HepG2 (cell line): ENCODE results near the gene SYNE2. TPM values are rescaled to one million over a fixed set of nuclear protein-coding genes. Genes with fewer than 3 reads are reported as not detected.

ENCODE experiments used
- ATAC-seq: fragments of 200-7000 bp; cut with Tn5 transposase; 3 replicates; pipeline ENCODE4 v1.9.1; 2020; ENCODE audit warnings: mild to moderate bottlenecking, moderate library complexity
- BruUV-seq: library from RNA; stranded (reverse); fragments of 400-500 nt; replicated peaks from 2 replicates; lab custom pipeline; 2021; lab: Mats Ljungman, UMichigan
- CTCF ChIA-PET: fragments of 300-600 bp; formaldehyde crosslinking; extraction: SDS; loops from one replicate; lab custom pipeline; 2021; ENCODE audit warnings: low total read pairs, inconsistent platforms, low intra/inter-chr PET ratio; lab: Yijun Ruan, JAX
- POLR2A ChIA-PET: fragments of 350-600 bp; sonication (Branson Sonifier 250); formaldehyde crosslinking; loops from one replicate; lab custom pipeline; 2020; ENCODE audit warnings: antibody characterized with exemption, inconsistent platforms; lab: Yijun Ruan, JAX
- DNase-seq: peaks from one replicate; pipeline ENCODE4 v3.0.0-alpha.2; 2015; ENCODE audit warnings: low spot score
- FAIRE-seq: peaks from 3 replicates; lab custom pipeline; 2011; peaks lifted over from hg19 to GRCh38; lab: Jason Lieb, UNC
- H2AFZ ChIP-seq: one replicate; pipeline ENCODE4 v1.6.1; 2011; ENCODE audit warnings: low read length, inconsistent platforms
- H3K27ac ChIP-seq: fragments of 300-600 bp; 3 replicates; pipeline ENCODE4 v1.8.0; 2011; ENCODE audit warnings: mixed run types, mild to moderate bottlenecking, mixed read lengths, low read length, inconsistent platforms; ENCODE audit not compliant: insufficient read depth; ENCODE audit errors: extremely low read length
- H3K27me3 ChIP-seq, 2 experiments: fragments of 200-600 bp in 1 of 2; 2 replicates in 1 of 2; 3 replicates in 1 of 2; pipeline versions ENCODE4 v1.6.0 to v1.8.0; 2011; ENCODE audit warnings: low read length in 2 of 2, mild to moderate bottlenecking in 2 of 2, moderate library complexity in 2 of 2, inconsistent platforms in 1 of 2; ENCODE audit not compliant: insufficient read depth in 2 of 2, control insufficient read depth in 1 of 2
- H3K36me3 ChIP-seq, 2 experiments: fragments of 200-600 bp in 1 of 2; replicated peaks in 1 of 2; 2 replicates in 1 of 2; 3 replicates in 1 of 2; pipeline versions ENCODE4 v1.5.1 to v1.8.0; 2011; ENCODE audit warnings: low read length in 2 of 2, inconsistent platforms in 1 of 2; ENCODE audit not compliant: insufficient read depth in 2 of 2, control insufficient read depth in 1 of 2
- H3K4me1 ChIP-seq: 2 replicates; pipeline ENCODE4 v1.5.1; 2012; ENCODE audit warnings: low read length, inconsistent platforms; ENCODE audit not compliant: insufficient read depth
- H3K4me2 ChIP-seq: 2 replicates; pipeline ENCODE4 v1.6.0; 2011; ENCODE audit warnings: low read depth, low read length, inconsistent platforms
- H3K4me3 ChIP-seq, 3 experiments: fragments of 200-600 bp in 1 of 3; sonication (generic), shearing (Covaris generic) in 1 of 3; replicated peaks in 1 of 3; 2 replicates each; pipeline ENCODE4 v1.5.1; 2011 to 2016; ENCODE audit warnings: low read length in 3 of 3, inconsistent platforms in 2 of 3, low read depth in 2 of 3, mild to moderate bottlenecking in 2 of 3, control low read depth in 1 of 3, mixed read lengths in 1 of 3; ENCODE audit not compliant: insufficient read depth in 1 of 3
- H3K79me2 ChIP-seq: one replicate; pipeline ENCODE4 v1.6.1; 2011; ENCODE audit warnings: low read length, inconsistent platforms; ENCODE audit not compliant: insufficient read depth
- H3K9ac ChIP-seq: 2 replicates; pipeline ENCODE4 v1.6.0; 2011; ENCODE audit warnings: mild to moderate bottlenecking, low read depth, low read length, inconsistent platforms; ENCODE audit not compliant: insufficient read depth
- H3K9me3 ChIP-seq: 2 replicates; pipeline ENCODE4 v1.5.1; 2012; ENCODE audit warnings: mild to moderate bottlenecking, low read length
- H4K20me1 ChIP-seq: 2 replicates; pipeline ENCODE4 v1.6.0; 2011; ENCODE audit warnings: inconsistent platforms, mild to moderate bottlenecking, low read length, moderate library complexity; ENCODE audit not compliant: insufficient read depth
- FOXA1 ChIP-seq, 2 experiments: fragments of 450-650 bp in 1 of 2; sonication (generic) in 1 of 2; formaldehyde crosslinking in 1 of 2; IDR thresholded peaks; 2 replicates each; pipeline versions ENCODE4 v1.4.0 to v1.6.1; 2016 to 2020; ENCODE audit warnings: missing genetic modification reagents in 1 of 2
- KMT2B ChIP-seq: IDR thresholded peaks from 2 replicates; pipeline ENCODE4 v1.6.1; 2016; ENCODE audit warnings: missing genetic modification reagents, missing compliant biosample characterization
- MYPOP ChIP-seq: sonication (generic); formaldehyde crosslinking; IDR thresholded peaks from 2 replicates; pipeline ENCODE4 v1.8.1; 2023; ENCODE audit warnings: mild to moderate bottlenecking, moderate library complexity, missing genetic modification reagents
- SIN3A ChIP-seq: IDR thresholded peaks from 2 replicates; pipeline ENCODE4 v1.6.1; 2011; ENCODE audit warnings: low read depth, mild to moderate bottlenecking, control low read depth, low read length, borderline replicate concordance
- ZFX ChIP-seq: sonication (generic); formaldehyde crosslinking; IDR thresholded peaks from 2 replicates; pipeline ENCODE4 v1.4.0; 2020; ENCODE audit warnings: mild to moderate bottlenecking, low read depth, missing genetic modification reagents, moderate library complexity
- ZNF501 ChIP-seq: sonication (generic); formaldehyde crosslinking; IDR thresholded peaks from 2 replicates; pipeline ENCODE4 v1.5.1; 2020; ENCODE audit warnings: mild to moderate bottlenecking, moderate library complexity, missing genetic modification reagents
- ZNF777 ChIP-seq: sonication (generic); formaldehyde crosslinking; IDR thresholded peaks from 2 replicates; pipeline ENCODE4 v1.4.0; 2020; ENCODE audit warnings: missing genetic modification reagents
- WGBS: methylation state at CpG from one replicate; pipeline ENCODE4 v1.1.6; 2017; ENCODE audit warnings: low lambda C conversion rate; 5-methylcytosine and 5-hydroxymethylcytosine counted together
- in situ Hi-C: cut with HindIII; loops from 2 replicates; pipeline ENCODE4 v1.10.0; 2017; ENCODE audit warnings: low pct_unique_long_range_greater_than_20kb; ENCODE audit not compliant: extremely low pct_ligation_motif_present
- intact Hi-C: fragments of 100-400 bp; cut with micrococcal nuclease; formaldehyde crosslinking; loops from one replicate; pipeline ENCODE4 v1.10.0; 2022; ENCODE audit not compliant: unreplicated experiment
- polyA plus RNA-seq, 8 experiments: library from polyadenylated mRNA; depleted of rRNA in 3 of 8; stranded (reverse) in 7 of 8; unstranded in 1 of 8; fragments of >200 nt; fragmentation: Illumina TruSeq in 4 of 8; extraction: Trizol in 4 of 8; gene quantifications; 2 replicates each; pipeline versions ENCODE4 v1.2.1 to v1.2.3, GENCODE V29; 2011 to 2016; ENCODE audit warnings: low read depth in 4 of 8, missing spikeins in 1 of 8, mixed read lengths in 1 of 8; ENCODE audit not compliant: insufficient read depth in 1 of 8
- total RNA-seq, 5 experiments: library from RNA; depleted of rRNA; stranded (reverse); fragments of >200 nt; fragmentation: Illumina TruSeq; extraction: Trizol; gene quantifications; 2 replicates each; pipeline ENCODE4 v1.2.3, GENCODE V29; 2016; ENCODE audit warnings: low read depth in 1 of 5

The SYNE2 gene
- total and polyA plus RNA-seq, 2 of the 13 experiments (the other 11 are each of a cell fraction or from before 2014, with no cell fraction given) = 6.2 to 13.3 TPM

GRCh38 chr14:63853831-63854293 is 1.1 kb downstream of the SYNE2 start:
- intact Hi-C loops = loop anchor here (2.0 to 10.0 kb wide), 3 partner anchors 43 to 141 kb away; no protein-coding TSS in a partner anchor
- CTCF ChIA-PET = no interaction called here
- Histone ChIP-seq H3K4me2 (peak overlapping the region; percentile 85), H3K79me2 (peaks cover 10% of the 10 kb centered on the region), H3K9me3 (no peaks in the 10 kb centered on the region), H2AFZ (no peak overlapping the region), H3K27me3 (no peaks in the 10 kb centered on the region; a peak in 1 of 5 replicates), H3K4me3 (peak overlapping the region; percentile 76 to 92 (median 82)), H3K36me3 (no peaks in the 10 kb centered on the region), H3K9ac (peak overlapping the region; percentile 57; the same call in 1 of the 2 replicates), H3K27ac (no peak overlapping the region), H4K20me1 (no peaks in the 10 kb centered on the region), H3K4me1 (peaks cover 24% of the 10 kb centered on the region)
- WGBS = under 1% methylated on average over 13 of the region's 18 CpGs
- POLR2A ChIA-PET = interaction anchor here (0.7 to 1.7 kb wide), 2 partner anchors 10 to 204 kb away, joined by 3 to 5 read pairs; no protein-coding TSS in a partner anchor
- FAIRE-seq (no peak), ATAC-seq (peak; percentile 27), DNase-seq (peak; percentile 20)
- in situ Hi-C loops = no loop called here
- TF ChIP-seq KMT2B (CRISPR knock-in tag) (no peak), ZFX (CRISPR knock-in tag) (peak; percentile 24), MYPOP (CRISPR knock-in tag) (0 out of 2 replicates have a peak, but pooled peaks have one; percentile 3), ZNF501 (CRISPR knock-in tag) (peak; percentile 41; the same call in 1 of the 2 replicates), SIN3A (no peak), FOXA1 (IDR thresholded peaks at IDR 0.05) (no peak), FOXA1 (CRISPR knock-in tag; IDR thresholded peaks at IDR 0.05) (0 out of 2 replicates have a peak, but pooled peaks have one; percentile 19), ZNF777 (peak; percentile 54; the same call in 1 of the 2 replicates)
- BruUV-seq = TSS peak; percentile 39
